Colonic mucosa (tissue), 4 donors: ENCODE measurements around the gene GATC. TPM values are rescaled to one million over a fixed set of nuclear protein-coding genes. Genes with fewer than 3 reads are reported as not detected.

ENCODE experiments used
- DNase-seq: peaks from one replicate; pipeline ENCODE4 v3.0.0-alpha.2; 2020
- H3K27ac ChIP-seq: fragments of 200-600 bp; one replicate; pipeline ENCODE4 v1.8.0; 2021
- H3K27me3 ChIP-seq: fragments of 200-600 bp; one replicate; pipeline ENCODE4 v1.8.0; 2021
- H3K36me3 ChIP-seq: fragments of 200-600 bp; one replicate; pipeline ENCODE4 v1.8.0; 2021
- H3K4me1 ChIP-seq: fragments of 200-600 bp; one replicate; pipeline ENCODE4 v1.8.0; 2021; ENCODE audit warnings: mild to moderate bottlenecking
- H3K4me3 ChIP-seq: fragments of 200-600 bp; one replicate; pipeline ENCODE4 v1.8.0; 2021
- H3K9ac ChIP-seq, 2 donors: one replicate each; pipeline ENCODE4 v1.7.0; 2013; ENCODE audit warnings: control low read depth in 2 of 2, low read depth in 2 of 2, low read length in 2 of 2
- H3K9me3 ChIP-seq: fragments of 200-600 bp; one replicate; pipeline ENCODE4 v1.8.0; 2021
- CTCF ChIP-seq: fragments of 200-600 bp; IDR thresholded peaks from one replicate; pipeline ENCODE4 v1.8.0; 2022; ENCODE audit warnings: antibody characterized with exemption, mild to moderate bottlenecking
- intact Hi-C: fragments of 100-400 bp; cut with DNase I; formaldehyde crosslinking; loops from one replicate; pipeline ENCODE4 v1.14.1; 2022
- total RNA-seq, 2 donors: library from RNA; stranded (reverse); fragmentation: NEBNext Ultra II Directional in 1 of 2; extraction: Animal tissue kit (Norgen Biotek cat#: 25700) in 1 of 2; gene quantifications; one replicate each; pipeline ENCODE4 v1.2.1, GENCODE V29; 2021
- donor health status: healthy.
- donor health status: DM: no; HTN: no; CAD: no.
- donor health status: DM: no; HTN: no; CAD: no.

The GATC gene
- total RNA-seq, 2 donors from 2014 or later = 34.1 to 43.3 TPM

- no peak for TF ChIP-seq CTCF
- H3K9me3 ChIP-seq = no peaks in the 10 kb centered on the region
- H3K4me1 ChIP-seq = no peaks in the 10 kb centered on the region
- DNase-seq = no peak
- H3K36me3 ChIP-seq = no peaks in the 10 kb centered on the region
- H3K9ac ChIP-seq = no peak overlapping the region
- no peak overlapping the region for H3K27ac ChIP-seq
- intact Hi-C loops = no loop called here
- no peaks in the 10 kb centered on the region for H3K27me3 ChIP-seq
- H3K4me3 ChIP-seq = no peak overlapping the region
Measured at GRCh38 chr12:120404271-120404670, 42.0 kb upstream of the GATC start.

GRCh38 chr12:120406069-120406468 lies 40.2 kb upstream of the GATC start:
- Histone ChIP-seq H3K36me3 (no peaks in the 10 kb centered on the region), H3K4me3 (no peak overlapping the region), H3K9me3 (no peaks in the 10 kb centered on the region), H3K4me1 (no peaks in the 10 kb centered on the region), H3K9ac (no peak overlapping the region), H3K27me3 (no peaks in the 10 kb centered on the region), H3K27ac (no peak overlapping the region)
- no peak for TF ChIP-seq CTCF
- intact Hi-C loops = no loop called here
- DNase-seq = no peak

GRCh38 chr12:120406553-120406952 lies 39.7 kb upstream of the GATC start:
- H3K27ac ChIP-seq = no peak overlapping the region
- TF ChIP-seq CTCF = no peak

GRCh38 chr12:120408771-120409170 lies 37.5 kb upstream of the GATC start:
- TF ChIP-seq CTCF = no peak
- intact Hi-C loops = no loop called here
- Histone ChIP-seq H3K4me3 (no peak overlapping the region), H3K9me3 (no peaks in the 10 kb centered on the region), H3K27me3 (no peaks in the 10 kb centered on the region), H3K36me3 (no peaks in the 10 kb centered on the region), H3K4me1 (no peaks in the 10 kb centered on the region), H3K27ac (no peak overlapping the region), H3K9ac (no peak overlapping the region)
- no peak for DNase-seq

More at GRCh38 chr12:120406553-120406952, 39.7 kb upstream of the GATC start:
- Histone ChIP-seq H3K9ac (no peak overlapping the region), H3K27me3 (no peaks in the 10 kb centered on the region), H3K4me1 (no peaks in the 10 kb centered on the region), H3K36me3 (no peaks in the 10 kb centered on the region), H3K9me3 (no peaks in the 10 kb centered on the region), H3K4me3 (no peak overlapping the region)
- intact Hi-C loops = no loop called here
- no peak for DNase-seq

- no peak for TF ChIP-seq CTCF
- no peaks in the 10 kb centered on the region for H3K36me3 ChIP-seq
- H3K27me3 ChIP-seq = no peaks in the 10 kb centered on the region
- H3K27ac ChIP-seq = no peak overlapping the region
- intact Hi-C loops = no loop called here
- no peaks in the 10 kb centered on the region for H3K9me3 ChIP-seq
- H3K4me3 ChIP-seq = no peak overlapping the region
- no peaks in the 10 kb centered on the region for H3K4me1 ChIP-seq
- DNase-seq = no peak
- no peak overlapping the region for H3K9ac ChIP-seq
Measured at GRCh38 chr12:120412421-120412820, 33.8 kb upstream of the GATC start.
